Stimulated activated CD4-positive, alpha-beta T cell treated with anti-CD3 and anti-CD28 coated beads, Interleukin-4, amount 100 ng/mL, for 48 hours (primary cell): ENCODE measurements around the gene AMMECR1.

ENCODE experiments used
- DNase-seq, 2 donors: peaks; one replicate each; pipeline ENCODE4 v3.0.0-alpha.2; 2020; ENCODE audit warnings: low read depth in 2 of 2

AMMECR1 gene

DNA sequence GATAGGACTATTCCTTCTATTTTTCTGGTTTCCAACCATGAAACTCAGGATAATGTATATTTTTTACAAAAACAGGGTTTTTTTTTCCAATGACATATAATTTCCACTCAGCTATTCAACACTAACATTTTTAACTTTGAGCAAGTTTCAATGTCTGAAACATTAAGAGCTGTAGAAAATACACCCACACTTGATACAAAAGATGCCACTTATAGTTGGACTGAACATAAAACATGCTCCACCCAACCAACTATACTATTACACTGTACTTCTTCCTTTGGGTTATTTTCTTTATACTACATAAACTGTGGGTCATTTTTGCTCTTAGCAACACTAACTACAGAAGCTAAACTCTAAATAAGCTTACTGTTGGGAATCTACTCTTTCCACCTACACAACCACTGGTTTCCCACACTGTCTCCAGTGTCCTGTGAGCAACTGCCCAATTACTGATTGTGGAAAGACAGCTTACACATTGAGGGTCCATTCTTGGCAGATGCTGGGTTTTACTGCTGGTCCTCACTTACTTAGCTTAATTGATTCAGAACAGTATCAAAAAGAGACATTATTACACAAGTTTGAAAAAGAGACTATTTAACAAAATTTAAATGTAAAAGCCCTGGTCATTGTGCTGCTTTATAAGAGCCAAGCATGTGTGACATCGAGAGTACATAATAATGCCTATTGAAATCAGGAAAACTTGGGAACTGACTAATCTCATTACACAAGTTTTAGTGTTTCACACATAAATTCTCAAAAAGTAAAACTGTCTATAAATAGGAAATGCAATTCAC is 6.3 kb downstream of the AMMECR1 start:
- no peak for DNase-seq

DNA sequence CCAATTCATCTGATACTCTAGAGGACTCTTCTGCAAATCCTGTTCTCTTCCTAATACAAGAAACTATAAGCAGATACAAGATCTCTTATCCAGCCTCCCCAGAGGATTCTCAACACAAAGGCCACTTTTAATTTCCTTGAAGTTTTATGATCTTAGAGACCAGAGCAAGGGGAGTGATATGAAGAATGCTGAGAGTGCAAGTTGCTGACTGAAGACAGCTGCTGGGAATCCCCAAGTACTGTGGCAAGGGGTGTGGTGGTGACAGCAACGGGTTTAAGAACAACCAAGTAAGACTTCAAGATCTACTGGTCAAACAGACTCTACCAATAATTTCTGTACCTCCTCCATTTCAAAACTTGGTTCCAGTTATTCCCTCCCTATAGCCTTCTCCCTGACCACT is 7.0 kb downstream of the AMMECR1 start:
- peak in 1 of 2 donors; percentile 5 for DNase-seq

DNA sequence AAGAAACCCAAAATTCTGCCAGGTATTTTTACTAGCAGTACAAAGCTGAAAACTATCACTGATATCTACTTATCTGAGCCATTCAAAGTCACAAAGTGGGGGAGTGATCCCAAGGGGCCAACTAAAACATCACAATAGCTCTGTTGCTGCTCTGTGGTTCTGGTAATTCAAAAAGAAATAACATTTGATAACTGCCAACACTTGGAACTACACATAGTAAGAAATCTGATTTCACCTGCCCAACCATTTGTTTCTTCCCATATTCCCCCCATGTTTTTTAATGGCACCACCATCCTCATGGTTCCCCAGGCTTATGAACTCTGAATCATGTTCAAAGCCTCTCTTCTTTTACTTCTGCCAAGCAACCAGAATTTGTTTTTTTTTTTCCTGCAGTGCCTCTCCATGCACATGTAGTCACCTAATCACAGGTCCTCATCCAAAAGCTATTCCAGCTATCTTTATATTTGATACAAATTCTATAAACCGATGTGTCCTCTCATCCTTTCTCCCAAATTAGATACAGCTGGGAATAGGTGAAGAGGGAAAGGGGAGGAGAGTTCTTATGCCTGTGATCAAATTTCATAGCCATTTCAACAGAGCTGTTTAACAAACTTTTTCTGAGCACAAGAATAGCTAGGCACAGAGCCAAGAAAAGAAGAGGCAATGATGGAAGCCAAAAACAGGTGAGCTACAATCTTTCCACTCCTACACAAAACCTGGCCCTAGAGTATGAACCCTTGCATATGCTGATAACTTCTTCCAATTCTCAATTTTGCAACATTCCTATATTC is 7.7 kb downstream of the AMMECR1 start:
- DNase-seq: no peak

DNA sequence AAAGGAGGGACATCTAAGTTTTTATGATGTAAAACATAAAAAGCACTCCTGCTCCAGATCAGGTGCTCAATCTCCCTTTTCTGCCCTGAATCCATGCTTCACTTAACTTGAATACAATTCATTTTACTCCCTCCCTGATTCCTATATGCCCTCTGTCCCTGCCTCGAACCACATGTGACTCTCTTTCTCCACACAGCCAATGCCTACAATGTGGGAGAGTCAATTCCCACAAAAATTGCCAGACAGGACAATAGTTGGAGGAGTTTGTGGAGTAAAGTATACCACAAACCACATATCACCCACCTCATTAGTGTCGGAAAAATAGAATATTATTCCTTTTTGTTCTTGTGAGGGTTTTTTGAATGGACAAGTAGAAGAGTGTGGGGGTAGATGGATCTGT is 9.7 kb downstream of the AMMECR1 start:
- DNase-seq: no peak

DNA sequence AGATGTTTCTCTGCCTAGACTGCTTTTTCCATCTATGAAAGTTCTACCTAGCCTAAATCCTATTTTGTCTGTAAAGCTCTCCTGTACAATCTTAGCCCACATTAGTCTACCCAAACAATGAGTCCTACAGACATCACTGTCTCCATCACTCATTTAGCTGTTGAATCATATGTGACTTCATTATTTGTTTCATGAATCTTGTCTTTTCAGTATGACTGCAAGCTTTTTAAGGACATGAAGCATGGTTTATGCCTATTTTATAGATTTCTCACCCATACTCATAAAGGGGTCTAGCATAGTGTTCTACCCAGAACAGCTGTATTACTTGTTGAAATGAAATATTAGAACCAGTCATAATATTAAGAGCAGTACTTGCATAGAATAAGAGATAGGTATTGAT is 13.0 kb downstream of the AMMECR1 start:
- DNase-seq: no peak

DNA sequence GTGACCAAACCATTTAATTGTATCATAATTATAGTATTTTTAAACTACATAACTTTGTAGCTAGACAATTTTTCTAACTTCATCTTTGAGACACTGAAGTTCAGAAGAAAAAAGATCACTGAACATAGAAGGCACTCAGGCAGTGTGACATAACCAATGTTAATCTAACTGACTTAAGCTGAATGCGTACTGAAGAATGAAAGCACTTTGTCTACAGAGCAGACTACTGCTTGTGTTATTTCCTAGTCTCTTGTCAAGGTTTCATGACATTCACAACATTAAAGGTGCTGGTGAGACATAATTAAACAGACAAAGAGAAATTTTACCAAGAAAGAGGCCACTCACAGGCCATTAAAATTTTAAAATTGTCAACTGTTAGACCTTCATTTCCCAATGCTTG is 13.5 kb downstream of the AMMECR1 start:
- no peak for DNase-seq

DNA sequence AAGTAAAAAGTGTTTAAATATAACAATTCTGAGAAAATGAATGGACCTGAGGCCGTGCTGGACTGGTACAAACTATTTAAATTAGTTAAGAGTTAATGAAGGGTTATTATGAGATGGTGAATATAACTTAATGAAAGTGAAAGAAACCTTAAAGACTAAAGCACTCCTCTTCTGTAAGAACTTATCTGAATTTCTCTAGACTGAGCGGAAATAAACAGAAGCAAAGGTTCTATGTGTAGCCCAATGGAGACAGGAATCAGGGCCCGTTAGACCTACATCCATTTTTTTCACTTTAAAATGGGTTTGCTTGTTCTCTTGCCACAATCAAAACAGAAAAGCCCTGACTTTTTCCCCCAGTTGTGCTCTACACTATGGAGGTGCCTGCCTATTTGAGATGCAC is 14.9 kb downstream of the AMMECR1 start:
- no peak for DNase-seq

DNA sequence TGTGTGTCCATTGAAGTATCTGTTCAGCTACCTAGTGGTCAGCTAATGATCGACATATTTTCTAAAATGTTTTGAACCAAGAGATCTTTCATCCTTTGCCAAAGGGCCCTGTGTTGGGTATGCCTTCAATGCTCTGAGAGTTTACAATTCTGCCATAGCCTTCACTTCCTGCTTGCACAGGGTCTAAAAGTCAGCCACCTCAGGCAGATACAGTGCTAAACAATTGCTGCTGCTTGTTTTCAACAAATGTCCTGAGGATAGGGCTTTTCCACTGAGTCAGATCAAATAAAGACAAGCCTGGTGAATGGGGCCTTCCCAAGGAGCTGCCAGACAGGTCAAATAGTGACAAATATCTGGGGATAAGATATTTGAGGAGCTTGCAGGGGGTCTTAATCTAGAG is 16.7 kb downstream of the AMMECR1 start:
- no peak for DNase-seq

DNA sequence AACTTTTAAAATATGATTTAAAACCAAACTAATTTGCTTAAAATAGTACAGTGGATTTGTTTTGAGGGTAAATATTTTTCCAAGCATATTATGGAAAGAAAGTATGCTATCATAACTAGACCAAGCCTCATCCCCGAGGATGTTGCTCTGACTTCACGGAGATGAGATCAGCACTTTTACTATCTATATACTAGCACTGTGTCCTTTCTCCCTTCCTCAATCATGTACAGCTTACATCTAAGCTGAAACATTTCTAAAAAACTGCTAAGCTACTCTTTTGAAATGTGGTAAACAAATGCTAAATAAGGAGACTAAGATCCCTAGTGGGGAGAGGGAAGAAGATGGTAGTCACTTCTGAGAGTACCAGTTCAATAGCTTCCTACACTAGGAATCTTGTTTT is 23.8 kb downstream of the AMMECR1 start:
- DNase-seq: no peak

DNA sequence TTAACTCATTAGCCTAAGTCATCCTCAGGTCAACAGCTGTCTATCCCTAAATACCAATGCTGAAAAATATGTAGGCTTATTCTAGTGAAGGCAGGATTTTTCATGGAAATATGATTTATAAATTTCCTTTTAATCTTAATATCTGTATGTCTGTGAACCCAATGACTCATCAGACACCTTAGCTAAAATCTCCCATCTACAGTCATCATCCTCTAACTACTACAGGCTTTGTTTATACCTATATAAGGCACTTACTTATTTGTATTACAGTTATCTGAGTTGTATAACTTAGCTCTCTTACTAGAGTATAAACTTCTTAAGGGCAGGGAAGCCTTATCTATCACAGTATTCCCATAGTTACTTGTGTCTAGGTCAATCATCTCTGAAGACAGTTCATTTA is 24.2 kb downstream of the AMMECR1 start:
- no peak for DNase-seq

DNA sequence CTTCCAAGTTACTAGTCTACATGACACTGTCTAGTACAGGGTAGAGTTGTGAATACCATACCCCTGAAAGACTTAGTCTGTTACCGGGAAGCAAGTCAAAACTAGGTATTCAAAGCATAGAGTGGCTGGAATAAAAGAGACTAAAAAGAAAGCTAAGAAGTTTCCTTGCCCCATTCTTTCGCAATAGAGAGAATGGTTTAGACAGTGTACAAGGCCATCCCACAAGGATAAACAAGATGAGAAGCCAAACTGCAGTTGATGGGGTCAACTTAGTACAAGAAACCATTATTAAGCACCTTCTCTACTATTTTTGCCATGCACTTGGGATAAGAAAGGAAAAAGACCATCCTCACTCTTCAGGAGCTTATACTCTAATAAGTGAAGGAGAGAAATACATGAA is 30.3 kb downstream of the AMMECR1 start:
- DNase-seq: no peak

DNA sequence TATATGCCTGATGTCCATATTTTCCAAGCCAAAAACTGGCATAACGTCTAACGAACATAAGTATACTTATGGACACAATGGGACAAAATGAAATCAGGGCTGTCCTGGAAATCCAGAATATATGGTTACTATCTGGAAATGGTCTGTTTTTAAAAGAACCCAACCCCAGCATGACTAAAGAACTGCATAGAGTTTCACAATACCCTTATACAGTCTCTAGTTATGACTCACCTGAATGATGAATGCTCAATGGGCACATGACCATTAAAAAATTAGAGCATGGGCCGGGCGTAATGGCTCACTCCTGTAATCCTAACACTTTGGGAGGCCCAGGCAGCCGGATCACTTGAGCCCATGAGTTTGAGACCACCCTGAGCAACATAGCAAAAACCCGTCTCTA is 31.8 kb downstream of the AMMECR1 start:
- no peak for DNase-seq

DNA sequence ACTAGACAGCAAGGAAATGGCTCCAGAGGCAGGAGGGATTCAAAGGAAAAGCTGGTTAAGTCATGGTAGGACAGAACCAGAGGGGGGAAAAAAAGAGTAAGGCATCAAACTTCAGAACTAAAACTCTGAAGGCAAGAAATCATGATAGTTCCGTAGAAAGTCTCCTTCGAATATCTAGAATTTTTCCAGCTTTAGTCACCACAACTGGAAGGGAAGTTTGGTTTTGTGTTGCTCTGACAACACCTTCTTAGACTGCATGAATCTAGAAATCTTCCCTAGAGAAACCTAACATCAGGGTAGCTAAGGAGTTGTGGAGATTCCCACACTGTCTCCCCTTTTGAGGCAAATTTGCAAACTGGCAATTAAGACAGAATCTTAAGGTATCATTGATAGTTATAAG is 33.7 kb downstream of the AMMECR1 start:
- DNase-seq: no peak

DNA sequence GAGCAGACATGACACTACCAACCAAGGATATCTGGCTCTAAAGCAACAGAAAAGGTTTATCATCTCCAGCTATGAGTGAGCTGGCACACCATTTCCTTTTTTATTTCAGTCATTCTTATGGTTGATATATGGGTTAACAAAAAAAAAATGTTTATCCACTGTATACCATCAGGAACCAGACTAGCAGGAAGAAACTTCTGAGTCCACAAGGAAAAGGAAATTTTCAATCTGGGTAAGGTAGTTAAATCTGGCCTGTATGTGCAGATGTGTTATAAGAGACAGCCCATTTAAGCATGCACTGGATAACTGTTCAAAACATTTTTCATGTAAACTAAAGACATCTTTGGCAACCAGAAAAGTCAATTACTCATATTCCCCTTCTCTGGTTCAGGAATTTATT is 35.0 kb downstream of the AMMECR1 start:
- no peak for DNase-seq

DNA sequence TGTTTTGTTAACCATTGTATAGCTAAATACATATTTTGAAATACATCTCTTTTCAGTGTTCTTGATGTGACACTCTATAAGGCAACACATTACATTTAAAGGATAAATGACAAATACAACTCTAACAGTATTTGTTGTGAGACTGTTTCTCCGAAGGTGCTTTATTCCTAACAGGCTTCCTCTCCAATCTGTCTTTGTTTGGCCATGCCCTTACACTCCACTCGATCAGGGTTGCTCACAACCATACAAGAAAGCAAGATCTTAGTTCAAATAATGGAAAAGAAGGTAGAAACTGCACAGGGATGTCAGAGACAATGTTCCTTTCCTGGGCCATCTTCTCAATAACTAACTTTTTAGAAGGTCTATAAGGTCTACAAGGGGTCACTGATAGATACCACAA is 36.5 kb downstream of the AMMECR1 start:
- no peak for DNase-seq

DNA sequence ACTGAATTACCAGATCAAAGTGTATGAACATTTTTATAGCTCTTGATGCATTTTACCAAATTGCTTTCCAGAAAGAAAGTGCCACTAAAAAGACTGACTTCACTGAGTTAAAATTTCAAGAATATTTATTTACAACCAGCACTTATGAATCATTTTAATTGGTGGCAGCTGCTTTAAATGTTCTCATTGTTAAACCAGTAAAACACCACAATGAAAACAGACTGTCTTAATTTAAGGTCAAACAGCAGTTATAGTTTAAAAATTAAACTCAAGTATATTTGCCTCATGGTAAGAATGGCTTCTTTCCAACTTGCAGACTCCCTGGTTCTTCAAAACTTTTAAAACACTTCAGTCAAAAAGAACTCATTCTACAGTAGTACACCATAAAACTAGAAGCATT is 36.9 kb downstream of the AMMECR1 start:
- no peak for DNase-seq

DNA sequence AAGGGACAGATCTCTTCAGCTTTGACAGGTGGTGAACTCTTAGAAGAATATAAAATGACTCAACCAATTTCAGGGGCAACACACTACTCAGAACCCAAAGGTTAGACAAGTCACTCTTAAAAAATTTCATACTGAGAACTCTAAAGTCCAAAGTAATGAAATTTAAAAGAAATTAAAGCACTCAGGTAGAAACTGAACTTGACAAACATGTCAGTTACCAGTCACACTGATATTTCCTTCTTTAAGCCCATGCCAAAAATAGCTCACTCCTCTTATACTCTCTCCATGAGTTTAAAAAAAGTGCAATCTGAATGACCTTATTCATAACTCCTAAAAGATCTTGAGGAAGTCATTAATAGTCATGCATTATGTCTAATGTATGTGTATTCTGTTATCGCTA is 40.3 kb downstream of the AMMECR1 start:
- no peak for DNase-seq

DNA sequence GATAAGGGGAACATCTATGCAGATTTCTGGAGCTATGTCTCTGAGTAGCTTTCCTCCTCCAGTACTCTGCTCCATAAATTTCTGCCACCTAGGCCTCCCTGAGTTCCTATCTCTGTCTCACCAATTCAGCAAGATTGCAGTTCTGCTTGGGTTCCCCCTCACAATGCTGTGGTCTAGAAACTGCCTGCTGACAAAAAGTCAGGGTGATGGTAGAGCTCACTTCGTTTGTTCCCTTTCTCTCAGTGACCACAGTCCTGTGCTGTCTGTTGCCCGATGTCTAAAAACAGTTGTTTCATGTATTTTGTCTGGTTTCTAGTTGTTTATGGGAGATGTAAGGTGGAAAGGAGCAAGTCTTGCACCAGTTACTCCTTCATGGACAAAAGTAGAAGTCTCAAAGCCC is 41.1 kb downstream of the AMMECR1 start:
- no peak for DNase-seq

DNA sequence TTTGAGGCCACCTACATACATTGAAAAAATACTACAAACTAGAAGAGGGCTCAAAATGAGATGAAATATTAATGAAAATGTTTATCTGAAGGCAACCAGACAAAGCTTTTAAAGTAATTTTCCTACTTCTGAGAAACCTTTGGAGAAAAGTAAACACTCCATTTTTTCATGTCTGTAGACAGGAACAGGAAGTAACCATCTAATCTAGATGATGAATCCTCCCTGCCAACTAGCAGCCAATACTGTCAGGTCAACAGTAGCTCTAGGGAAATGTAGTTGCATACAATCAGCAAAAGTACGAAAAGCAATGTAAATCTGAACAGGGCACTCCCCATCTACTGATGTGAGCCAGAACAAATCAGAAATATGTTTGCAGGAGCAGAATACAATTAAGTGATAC is 49.0 kb downstream of the AMMECR1 start:
- no peak for DNase-seq

DNA sequence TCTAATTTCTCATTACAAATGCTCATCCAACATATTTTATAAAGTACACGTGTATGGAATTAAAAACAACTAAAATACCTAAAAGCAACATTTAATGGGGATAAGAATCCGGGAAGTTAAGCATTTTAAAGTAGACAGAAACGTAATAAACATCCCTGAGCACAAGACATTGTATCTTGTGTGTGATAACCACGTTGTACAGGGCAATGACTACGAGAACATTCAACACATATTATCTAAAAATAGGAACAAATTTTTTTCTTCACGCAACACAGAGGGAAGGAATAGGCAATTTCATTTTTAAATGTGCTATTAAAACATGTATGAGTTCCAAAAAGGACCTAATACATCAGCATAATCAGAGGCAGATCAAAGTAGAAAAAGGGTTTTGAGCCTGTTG is 49.5 kb downstream of the AMMECR1 start:
- no peak for DNase-seq

DNA sequence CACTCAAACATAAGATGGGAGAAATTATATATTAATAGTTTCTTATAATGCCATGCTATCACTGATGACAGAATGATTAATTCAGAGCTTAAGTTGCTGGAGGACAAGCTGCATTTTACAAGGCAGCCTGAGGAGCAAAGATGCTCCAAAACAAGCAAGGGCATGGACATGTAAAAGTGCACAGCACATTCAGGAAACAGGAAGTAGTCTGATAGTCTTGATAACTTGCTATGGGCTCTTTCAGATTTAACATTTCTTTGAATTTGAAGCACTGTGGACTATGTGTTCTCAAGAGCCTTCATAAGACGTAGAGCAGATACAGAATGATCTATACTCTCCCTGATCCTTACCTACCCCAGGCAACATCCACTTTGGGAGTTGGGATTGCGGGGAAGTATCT is 50.0 kb downstream of the AMMECR1 start:
- no peak for DNase-seq

DNA sequence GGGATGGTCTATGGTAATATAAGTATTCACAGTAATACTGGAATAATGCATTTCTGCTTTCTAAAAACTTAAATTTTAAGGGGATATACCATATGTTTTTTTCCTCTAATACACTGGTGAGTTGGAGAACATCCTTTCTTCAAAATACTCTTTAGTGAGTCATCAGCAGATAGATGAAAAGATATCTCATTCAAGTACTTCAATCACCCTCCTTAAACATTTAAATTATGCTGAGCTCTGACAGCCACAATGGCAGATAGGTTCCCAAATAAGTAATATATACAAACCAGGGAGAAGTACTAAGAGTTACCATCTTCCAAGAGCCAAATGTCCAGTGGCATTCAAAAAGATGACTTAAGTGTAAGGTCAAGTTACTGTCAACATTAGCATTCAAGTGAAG is 52.2 kb downstream of the AMMECR1 start:
- DNase-seq: no peak

DNA sequence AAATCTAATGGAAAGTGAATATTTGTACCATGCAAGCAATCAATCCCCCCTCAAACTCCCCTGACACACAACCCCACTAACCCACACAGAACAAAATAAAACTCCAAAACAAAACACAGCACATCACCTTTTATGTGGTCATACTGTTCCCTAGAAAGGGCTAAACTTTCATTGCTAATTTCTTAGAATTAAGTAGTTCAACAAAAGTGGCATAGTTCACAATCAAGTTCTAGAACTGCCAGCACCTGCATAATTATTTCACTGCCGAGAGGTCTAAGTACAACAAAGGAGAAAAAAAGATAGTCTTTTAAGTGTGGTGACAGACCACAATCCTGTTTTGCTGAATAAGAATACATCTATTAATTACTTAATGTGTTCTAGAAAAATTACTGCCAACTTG is 58.8 kb downstream of the AMMECR1 start:
- DNase-seq: no peak

DNA sequence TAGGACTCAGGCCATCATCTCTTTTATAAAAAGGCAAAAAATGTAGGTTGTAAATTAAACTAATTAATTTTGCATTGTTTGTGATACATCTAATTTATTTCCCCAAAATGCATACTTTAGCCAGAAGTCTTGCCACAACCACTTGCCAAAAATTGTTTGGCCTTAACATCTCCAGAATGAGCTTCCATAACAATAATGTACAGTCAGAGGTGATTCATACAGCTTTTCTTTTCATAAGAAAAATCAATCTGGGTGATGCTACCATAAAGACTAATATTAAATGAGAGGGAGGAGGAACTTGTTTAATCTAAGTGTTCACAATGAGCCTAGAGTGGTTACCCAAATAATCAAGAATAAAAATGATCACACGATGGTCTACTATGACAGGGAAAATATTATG is 59.3 kb downstream of the AMMECR1 start:
- DNase-seq: no peak
